Fibroblast of lung (primary cell): ENCODE results near the gene GLUL. TPM values are rescaled to one million over a fixed set of nuclear protein-coding genes. Genes with fewer than 3 reads are reported as not detected.

Experiments
- DNase-seq, 2 donors: peaks; one replicate each; pipeline versions ENCODE4 v3.0.0 to v3.0.0-alpha.2; 2010; ENCODE audit warnings: low read depth in 2 of 2
- H2AFZ ChIP-seq: 2 replicates; pipeline ENCODE4 v1.5.1; 2012; ENCODE audit warnings: low read length, control low read depth, inconsistent platforms
- H3K27ac ChIP-seq: 2 replicates; pipeline ENCODE4 v1.5.1; 2011; ENCODE audit warnings: low read length, control low read depth; ENCODE audit not compliant: insufficient read depth
- H3K27me3 ChIP-seq: 2 replicates; pipeline ENCODE4 v1.5.1; 2011; ENCODE audit warnings: mild to moderate bottlenecking, low read length; ENCODE audit not compliant: control insufficient read depth, insufficient read depth
- H3K36me3 ChIP-seq: 2 replicates; pipeline ENCODE4 v1.5.1; 2011; ENCODE audit warnings: low read length; ENCODE audit not compliant: control insufficient read depth, insufficient read depth
- H3K4me1 ChIP-seq: 2 replicates; pipeline ENCODE4 v1.5.1; 2011; ENCODE audit warnings: low read length; ENCODE audit not compliant: control insufficient read depth, insufficient read depth; ENCODE audit errors: extremely low read depth
- H3K4me2 ChIP-seq: 2 replicates; pipeline ENCODE4 v1.5.1; 2011; ENCODE audit warnings: low read length, control low read depth; ENCODE audit not compliant: insufficient read depth; ENCODE audit errors: extremely low read depth
- H3K4me3 ChIP-seq, 4 experiments: fragments of 200-600 bp in 1 of 4; sonication (generic) in 1 of 4; replicated peaks in 1 of 4; 2 replicates each; pipeline ENCODE4 v1.5.1; 2011 to 2016; ENCODE audit warnings: low read length in 4 of 4, low read depth in 3 of 4, mild to moderate bottlenecking in 3 of 4, control low read depth in 2 of 4, inconsistent platforms in 1 of 4, mixed read lengths in 1 of 4; ENCODE audit not compliant: insufficient read depth in 1 of 4; ENCODE audit errors: control extremely low read depth in 1 of 4
- H3K79me2 ChIP-seq: 2 replicates; pipeline ENCODE4 v1.5.1; 2012; ENCODE audit warnings: mild to moderate bottlenecking, low read length, inconsistent platforms; ENCODE audit not compliant: control insufficient read depth, insufficient read depth
- H3K9ac ChIP-seq: 2 replicates; pipeline ENCODE4 v1.5.1; 2011; ENCODE audit warnings: mild to moderate bottlenecking, low read length, control low read depth; ENCODE audit not compliant: insufficient read depth
- H3K9me3 ChIP-seq: 2 replicates; pipeline ENCODE4 v1.5.1; 2012; ENCODE audit warnings: low read depth, low read length; ENCODE audit not compliant: control insufficient read depth, insufficient read depth
- H4K20me1 ChIP-seq: 2 replicates; pipeline ENCODE4 v1.5.1; 2011; ENCODE audit warnings: low read length; ENCODE audit not compliant: control insufficient read depth, insufficient read depth; ENCODE audit errors: extremely low read depth
- EZH2 ChIP-seq: IDR thresholded peaks from 2 replicates; pipeline ENCODE4 v1.5.1; 2012; ENCODE audit warnings: low read length, control low read depth, mild to moderate bottlenecking; ENCODE audit errors: missing control alignments
- polyA plus RNA-seq, 2 donors: library from polyadenylated mRNA; depleted of rRNA in 1 of 2; stranded (reverse) in 1 of 2; unstranded in 1 of 2; fragments of >200 nt; gene quantifications; 2 replicates each; pipeline ENCODE4 v1.2.1, GENCODE V29; 2011 to 2012; ENCODE audit warnings: missing spikeins in 1 of 2
- total RNA-seq: library from RNA; depleted of rRNA; stranded (reverse); fragments of >200 nt; gene quantifications from 2 replicates; pipeline ENCODE4 v1.2.1, GENCODE V29; 2014
- TF ChIP-seq, protein P1 (sequence below), 2 donors: IDR thresholded peaks in 1 of 2; conservative IDR thresholded peaks in 1 of 2; 1 replicate in 1 of 2; 2 replicates in 1 of 2; pipeline ENCODE4 v1.5.1; 2011 to 2012; ENCODE audit warnings: low read length in 2 of 2, control low read depth in 1 of 2, inconsistent platforms in 1 of 2, low read depth in 1 of 2, mild to moderate bottlenecking in 1 of 2

The GLUL gene
- total and polyA plus RNA-seq, 2 donors (not counting 1 experiment from before 2014, with no cell fraction given): 187 to 523 TPM

DNA sequence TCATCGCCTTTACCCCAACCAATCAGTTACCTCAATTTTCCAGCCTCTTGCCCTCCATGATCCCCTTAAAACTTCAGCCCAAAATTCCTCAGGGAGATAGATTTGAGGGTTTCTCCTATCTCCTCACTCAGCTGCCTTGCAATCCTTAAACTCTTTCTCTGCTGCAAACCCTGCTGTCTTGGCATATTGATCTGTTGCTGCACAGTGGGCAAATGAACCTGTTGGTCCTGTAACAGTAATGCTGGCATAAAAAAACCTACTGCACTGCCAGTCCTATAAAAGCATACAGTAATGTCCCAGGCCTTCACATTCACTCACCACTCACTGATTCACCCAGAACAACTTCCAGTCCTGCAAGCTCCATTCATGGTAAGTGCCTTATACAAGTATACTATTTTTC lies 14.0 kb upstream of the GLUL start:
- no peak overlapping the region for H2AFZ ChIP-seq
- no peaks in the 10 kb centered on the region for H4K20me1 ChIP-seq
- H3K79me2 ChIP-seq: no peaks in the 10 kb centered on the region
- no peak for DNase-seq
- H3K9me3 ChIP-seq: no peaks in the 10 kb centered on the region
- no peaks in the 10 kb centered on the region for H3K27me3 ChIP-seq
- TF ChIP-seq EZH2: no peak
- TF ChIP-seq, protein P1, sequence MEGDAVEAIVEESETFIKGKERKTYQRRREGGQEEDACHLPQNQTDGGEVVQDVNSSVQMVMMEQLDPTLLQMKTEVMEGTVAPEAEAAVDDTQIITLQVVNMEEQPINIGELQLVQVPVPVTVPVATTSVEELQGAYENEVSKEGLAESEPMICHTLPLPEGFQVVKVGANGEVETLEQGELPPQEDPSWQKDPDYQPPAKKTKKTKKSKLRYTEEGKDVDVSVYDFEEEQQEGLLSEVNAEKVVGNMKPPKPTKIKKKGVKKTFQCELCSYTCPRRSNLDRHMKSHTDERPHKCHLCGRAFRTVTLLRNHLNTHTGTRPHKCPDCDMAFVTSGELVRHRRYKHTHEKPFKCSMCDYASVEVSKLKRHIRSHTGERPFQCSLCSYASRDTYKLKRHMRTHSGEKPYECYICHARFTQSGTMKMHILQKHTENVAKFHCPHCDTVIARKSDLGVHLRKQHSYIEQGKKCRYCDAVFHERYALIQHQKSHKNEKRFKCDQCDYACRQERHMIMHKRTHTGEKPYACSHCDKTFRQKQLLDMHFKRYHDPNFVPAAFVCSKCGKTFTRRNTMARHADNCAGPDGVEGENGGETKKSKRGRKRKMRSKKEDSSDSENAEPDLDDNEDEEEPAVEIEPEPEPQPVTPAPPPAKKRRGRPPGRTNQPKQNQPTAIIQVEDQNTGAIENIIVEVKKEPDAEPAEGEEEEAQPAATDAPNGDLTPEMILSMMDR (conservative IDR thresholded peaks at IDR 0.05 in 1 of 2, IDR thresholded peaks at IDR 0.05 in 1 of 2; ENCODE audit: low read depth in 1 of 2, low read length in 2 of 2): no peak
- H3K27ac ChIP-seq: no peak overlapping the region
- H3K4me2 ChIP-seq: no peak overlapping the region
- H3K9ac ChIP-seq: no peak overlapping the region
- no peaks in the 10 kb centered on the region for H3K36me3 ChIP-seq
- no peaks in the 10 kb centered on the region for H3K4me1 ChIP-seq
- H3K4me3 ChIP-seq: no peak overlapping the region

- Histone ChIP-seq H2AFZ (no peak overlapping the region), H3K36me3 (no peaks in the 10 kb centered on the region), H3K27me3 (no peaks in the 10 kb centered on the region), H3K9ac (no peak overlapping the region), H3K4me2 (no peak overlapping the region), H4K20me1 (no peaks in the 10 kb centered on the region), H3K4me3 (no peak overlapping the region), H3K4me1 (no peaks in the 10 kb centered on the region), H3K9me3 (no peaks in the 10 kb centered on the region), H3K79me2 (no peaks in the 10 kb centered on the region), H3K27ac (no peak overlapping the region)
- no peak for DNase-seq
- no peak for TF ChIP-seq EZH2
- TF ChIP-seq, protein P1 (conservative IDR thresholded peaks at IDR 0.05 in 1 of 2, IDR thresholded peaks at IDR 0.05 in 1 of 2; ENCODE audit: low read depth in 1 of 2, low read length in 2 of 2): no peak
Observed at GRCh38 chr1:182404781-182405180, 13.2 kb upstream of the GLUL start.

GRCh38 chr1:182400567-182400966 lies 9.0 kb upstream of the GLUL start, which contains the start of gene TEDDM1:
TSS of gene TEDDM1 (minus strand) at chr1:182400667. CDS start at chr1:182400485, 182 bp downstream.
- Histone ChIP-seq H3K9ac (no peak within 1 kb of the TSS), H3K27me3 (no peaks in the 10 kb centered on the region), H2AFZ (no peak within 1 kb of the TSS), H3K4me3 (no peak within 1 kb of the TSS), H3K79me2 (no peaks in the 10 kb centered on the region), H3K4me1 (no peaks in the 10 kb centered on the region), H3K27ac (no peak within 1 kb of the TSS), H4K20me1 (no peaks in the 10 kb centered on the region), H3K36me3 (no peaks in the 10 kb centered on the region), H3K9me3 (no peaks in the 10 kb centered on the region), H3K4me2 (no peak within 1 kb of the TSS)
- TF ChIP-seq, protein P1 (conservative IDR thresholded peaks at IDR 0.05 in 1 of 2, IDR thresholded peaks at IDR 0.05 in 1 of 2; ENCODE audit: low read depth in 1 of 2, low read length in 2 of 2): no peak
- no peak for DNase-seq
